HEK293 (cell line): ENCODE measurements around the gene CHRM5.

ENCODE experiments used
- RBAK ChIP-seq: fragments of 450-650 bp; formaldehyde crosslinking; IDR thresholded peaks from 2 replicates; pipeline ENCODE4 v1.5.1; 2016; ENCODE audit warnings: missing biosample characterization, missing genetic modification characterization
- ZBTB21 ChIP-seq: fragments of 450-650 bp; formaldehyde crosslinking; IDR thresholded peaks from 2 replicates; pipeline ENCODE4 v1.5.1; 2017; ENCODE audit warnings: missing biosample characterization, missing genetic modification characterization
- ZNF2 ChIP-seq: fragments of 450-650 bp; formaldehyde crosslinking; IDR thresholded peaks from 2 replicates; pipeline ENCODE4 v1.5.1; 2016; ENCODE audit warnings: missing biosample characterization, missing genetic modification characterization
- ZNF24 ChIP-seq: fragments of 450-650 bp; formaldehyde crosslinking; IDR thresholded peaks from 2 replicates; pipeline ENCODE4 v1.5.1; 2016; ENCODE audit warnings: missing biosample characterization, missing genetic modification characterization
- ZNF292 ChIP-seq: fragments of 450-650 bp; formaldehyde crosslinking; IDR thresholded peaks from 2 replicates; pipeline ENCODE4 v1.5.1; 2016; ENCODE audit warnings: low read depth, missing biosample characterization, missing genetic modification characterization, borderline replicate concordance
- ZNF311 ChIP-seq: fragments of 450-650 bp; formaldehyde crosslinking; IDR thresholded peaks from 2 replicates; pipeline ENCODE4 v1.5.1; 2017; ENCODE audit warnings: missing biosample characterization, missing genetic modification characterization, borderline replicate concordance
- ZNF350 ChIP-seq: fragments of 450-650 bp; formaldehyde crosslinking; IDR thresholded peaks from 2 replicates; pipeline ENCODE4 v1.5.0; 2017; ENCODE audit warnings: missing biosample characterization, mild to moderate bottlenecking, missing genetic modification characterization
- ZNF426 ChIP-seq: fragments of 450-650 bp; formaldehyde crosslinking; IDR thresholded peaks from 2 replicates; pipeline ENCODE4 v1.5.1; 2017; ENCODE audit warnings: missing biosample characterization, missing genetic modification characterization, mild to moderate bottlenecking, inconsistent platforms, moderate library complexity
- ZNF501 ChIP-seq: fragments of 450-650 bp; formaldehyde crosslinking; IDR thresholded peaks from 2 replicates; pipeline ENCODE4 v1.5.1; 2016; ENCODE audit warnings: missing biosample characterization, missing genetic modification characterization
- ZNF830 ChIP-seq: fragments of 450-650 bp; IDR thresholded peaks from 2 replicates; pipeline ENCODE4 v1.5.0; 2018; ENCODE audit warnings: missing biosample characterization, missing genetic modification characterization, low read depth, mild to moderate bottlenecking, moderate library complexity
- ZSCAN30 ChIP-seq: fragments of 450-650 bp; IDR thresholded peaks from 2 replicates; pipeline ENCODE4 v1.5.1; 2018; ENCODE audit warnings: missing biosample characterization, mild to moderate bottlenecking, missing genetic modification characterization, moderate library complexity
- TF ChIP-seq, protein P1 (sequence below): fragments of 450-650 bp; formaldehyde crosslinking; IDR thresholded peaks from 2 replicates; pipeline ENCODE4 v1.5.1; 2016; ENCODE audit warnings: missing biosample characterization, missing genetic modification characterization
- TF ChIP-seq, protein P2 (sequence below): fragments of 450-650 bp; formaldehyde crosslinking; IDR thresholded peaks from 2 replicates; pipeline ENCODE4 v1.5.1; 2016; ENCODE audit warnings: missing biosample characterization, missing genetic modification characterization, low read depth

DNA sequence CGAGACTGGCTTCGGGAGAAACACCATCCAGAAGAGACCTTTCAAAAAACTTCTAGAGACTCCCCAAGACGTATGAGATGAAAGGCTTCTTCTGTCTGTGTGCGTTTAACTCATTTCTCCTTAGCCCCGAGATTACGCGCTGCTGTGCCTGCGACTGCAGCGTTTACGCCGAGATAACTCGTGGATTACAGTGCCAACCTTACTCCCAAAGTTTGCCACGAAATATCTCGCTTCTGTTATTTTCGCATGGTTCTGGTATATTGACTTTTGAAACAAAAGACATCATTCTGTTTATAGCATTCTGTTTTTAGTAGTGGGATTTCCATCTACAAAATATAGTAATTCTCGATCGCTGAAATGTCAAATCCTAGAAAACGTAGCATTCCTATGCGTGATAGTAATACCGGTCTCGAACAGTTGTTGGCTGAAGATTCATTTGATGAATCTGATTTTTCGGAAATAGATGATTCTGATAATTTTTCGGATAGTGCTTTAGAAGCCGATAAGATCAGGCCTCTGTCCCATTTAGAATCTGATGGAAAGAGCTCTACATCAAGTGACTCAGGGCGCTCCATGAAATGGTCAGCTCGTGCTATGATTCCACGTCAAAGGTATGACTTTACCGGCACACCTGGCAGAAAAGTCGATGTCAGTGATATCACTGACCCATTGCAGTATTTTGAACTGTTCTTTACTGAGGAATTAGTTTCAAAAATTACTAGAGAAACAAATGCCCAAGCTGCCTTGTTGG is 134.1 kb downstream of the CHRM5 start:
- TF ChIP-seq ZNF24 (tag by site-specific recombination) (no peak), ZNF501 (tag by site-specific recombination) (no peak), ZNF830 (tag by site-specific recombination) (no peak), ZNF426 (tag by site-specific recombination) (no peak), ZSCAN30 (tag by site-specific recombination) (no peak), ZNF292 (no peak), ZBTB21 (tag by site-specific recombination) (no peak), ZNF2 (tag by site-specific recombination) (no peak), RBAK (no peak), ZNF350 (tag by site-specific recombination) (no peak), ZNF311 (no peak)
- TF ChIP-seq, protein P1, sequence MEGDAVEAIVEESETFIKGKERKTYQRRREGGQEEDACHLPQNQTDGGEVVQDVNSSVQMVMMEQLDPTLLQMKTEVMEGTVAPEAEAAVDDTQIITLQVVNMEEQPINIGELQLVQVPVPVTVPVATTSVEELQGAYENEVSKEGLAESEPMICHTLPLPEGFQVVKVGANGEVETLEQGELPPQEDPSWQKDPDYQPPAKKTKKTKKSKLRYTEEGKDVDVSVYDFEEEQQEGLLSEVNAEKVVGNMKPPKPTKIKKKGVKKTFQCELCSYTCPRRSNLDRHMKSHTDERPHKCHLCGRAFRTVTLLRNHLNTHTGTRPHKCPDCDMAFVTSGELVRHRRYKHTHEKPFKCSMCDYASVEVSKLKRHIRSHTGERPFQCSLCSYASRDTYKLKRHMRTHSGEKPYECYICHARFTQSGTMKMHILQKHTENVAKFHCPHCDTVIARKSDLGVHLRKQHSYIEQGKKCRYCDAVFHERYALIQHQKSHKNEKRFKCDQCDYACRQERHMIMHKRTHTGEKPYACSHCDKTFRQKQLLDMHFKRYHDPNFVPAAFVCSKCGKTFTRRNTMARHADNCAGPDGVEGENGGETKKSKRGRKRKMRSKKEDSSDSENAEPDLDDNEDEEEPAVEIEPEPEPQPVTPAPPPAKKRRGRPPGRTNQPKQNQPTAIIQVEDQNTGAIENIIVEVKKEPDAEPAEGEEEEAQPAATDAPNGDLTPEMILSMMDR = no peak
- TF ChIP-seq, protein P2, sequence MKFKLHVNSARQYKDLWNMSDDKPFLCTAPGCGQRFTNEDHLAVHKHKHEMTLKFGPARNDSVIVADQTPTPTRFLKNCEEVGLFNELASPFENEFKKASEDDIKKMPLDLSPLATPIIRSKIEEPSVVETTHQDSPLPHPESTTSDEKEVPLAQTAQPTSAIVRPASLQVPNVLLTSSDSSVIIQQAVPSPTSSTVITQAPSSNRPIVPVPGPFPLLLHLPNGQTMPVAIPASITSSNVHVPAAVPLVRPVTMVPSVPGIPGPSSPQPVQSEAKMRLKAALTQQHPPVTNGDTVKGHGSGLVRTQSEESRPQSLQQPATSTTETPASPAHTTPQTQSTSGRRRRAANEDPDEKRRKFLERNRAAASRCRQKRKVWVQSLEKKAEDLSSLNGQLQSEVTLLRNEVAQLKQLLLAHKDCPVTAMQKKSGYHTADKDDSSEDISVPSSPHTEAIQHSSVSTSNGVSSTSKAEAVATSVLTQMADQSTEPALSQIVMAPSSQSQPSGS (tag by site-specific recombination) = no peak
